NCI-H345 treated with DMSO at 0.1 percent for 48 hours (cell line): Measurements from ENCODE around the gene FIP1L1.
"Not testable (repeated sequence)": the region's sequence is repeated elsewhere in the genome, so short reads cannot be mapped to it uniquely, and the experiment has no call there.

Experiments
- DNase-seq: peaks from one replicate; lab custom pipeline; 2025; ENCODE audit not compliant: unreplicated experiment; lab: John Stamatoyannopoulos, UW

Gene FIP1L1

GRCh38 chr4:53466576-53466975 lies 89.1 kb downstream of the FIP1L1 start:
- DNase-seq, result not testable (repeated sequence)

- no peak for DNase-seq
Measured at GRCh38 chr4:53476232-53477037, 99.0 kb downstream of the FIP1L1 start.

DNA sequence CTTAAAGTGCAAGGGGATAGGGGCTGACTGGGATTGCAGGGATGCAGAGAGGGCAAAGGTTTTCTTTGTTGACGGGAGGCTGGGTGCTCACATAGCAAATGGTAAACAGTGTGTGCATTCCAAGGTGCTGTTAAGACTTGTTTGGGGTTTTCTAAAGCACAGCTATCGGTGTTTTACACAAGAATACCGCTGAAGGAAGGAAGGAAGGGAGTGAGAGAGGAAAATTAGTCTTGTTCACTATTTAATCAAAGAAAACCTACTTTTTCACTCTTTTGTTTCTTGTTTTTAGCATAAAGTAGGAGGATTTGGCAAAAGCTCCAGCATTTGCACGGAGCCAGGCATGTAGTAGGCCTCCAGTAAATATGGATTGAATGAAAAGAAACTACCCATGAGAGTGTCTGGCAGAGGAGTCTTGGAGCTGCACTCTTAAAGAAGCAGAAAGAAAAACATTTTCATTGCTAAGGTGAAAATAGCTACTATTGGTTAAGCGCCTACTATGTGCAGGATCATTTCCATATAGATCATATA lies 99.7 kb downstream of the FIP1L1 start:
- no peak for DNase-seq

DNA sequence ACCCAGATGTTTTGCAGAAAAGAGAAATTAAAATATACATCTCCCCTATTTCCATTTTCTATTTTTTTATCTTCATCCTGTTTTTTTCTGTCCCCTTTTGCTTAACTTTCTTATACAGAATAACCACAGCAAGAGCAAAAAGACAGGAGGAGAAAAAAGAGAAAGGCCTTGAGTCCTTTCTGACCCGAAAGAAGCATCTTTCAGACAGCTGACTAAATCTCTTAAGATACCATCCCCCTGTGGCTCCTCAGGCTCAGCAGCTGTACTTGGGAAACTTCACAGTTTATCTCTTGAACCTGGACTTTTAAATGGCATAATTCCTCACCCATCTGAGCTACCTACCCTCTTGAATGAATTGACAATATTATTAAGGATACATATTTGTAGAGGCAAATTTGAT lies 100.2 kb downstream of the FIP1L1 start:
- DNase-seq, result no peak

DNA sequence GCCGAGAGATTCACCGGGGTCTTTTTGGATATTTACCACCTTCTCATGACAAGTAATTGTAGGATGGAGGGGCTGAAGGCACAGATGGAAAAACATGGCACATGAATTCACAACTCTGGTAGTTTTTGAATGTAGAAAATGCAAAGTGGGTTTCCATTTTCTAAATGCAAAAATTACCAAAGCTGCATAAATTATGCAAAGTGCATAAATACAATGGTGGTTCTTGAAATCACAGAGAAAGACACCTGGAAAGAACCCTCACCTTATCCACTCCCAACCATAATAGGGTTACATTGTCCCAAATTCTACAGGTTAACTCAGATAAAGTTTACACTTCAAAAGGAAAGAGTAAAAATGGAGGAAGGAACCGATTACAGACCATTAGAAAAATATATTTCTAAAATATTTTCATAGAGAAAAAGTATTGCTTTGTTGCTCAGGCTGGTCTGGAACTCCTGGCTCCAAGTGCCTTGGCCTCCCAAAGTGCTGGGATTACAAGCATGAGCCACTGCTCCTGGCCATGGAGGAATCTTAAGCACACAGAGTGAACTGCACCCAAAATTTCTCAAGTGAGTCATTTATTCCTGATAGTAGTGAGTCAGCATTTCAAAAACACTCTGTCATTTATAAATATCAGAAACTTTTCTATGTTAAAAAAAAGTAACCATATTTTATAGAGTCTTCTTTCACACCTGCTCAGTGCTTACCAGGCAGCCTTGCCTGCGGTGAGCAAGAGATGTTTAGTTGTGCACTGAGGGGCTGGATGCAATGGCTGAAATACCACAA lies 101.4 kb downstream of the FIP1L1 start:
- no peak for DNase-seq

- no peak for DNase-seq
Measured at GRCh38 chr4:53479736-53480525, 102.5 kb downstream of the FIP1L1 start.

DNA sequence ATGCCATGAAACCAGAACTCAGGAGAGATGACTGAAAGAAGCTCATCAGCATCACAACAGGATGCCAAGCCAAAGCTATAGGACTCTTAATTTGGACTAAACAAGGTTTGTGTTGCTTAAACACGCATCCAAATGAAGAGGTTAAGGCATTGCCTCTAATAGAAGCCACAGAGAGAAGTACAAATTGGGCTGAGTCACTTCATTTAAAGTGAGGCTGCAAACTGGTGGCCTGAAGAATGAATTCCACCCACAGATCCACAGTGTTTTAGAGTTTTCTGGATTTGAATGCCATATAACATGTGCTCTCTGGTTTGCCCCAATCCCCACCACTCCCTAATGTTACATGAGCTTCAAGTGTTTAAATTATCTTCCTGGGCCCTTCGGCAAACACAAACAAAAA lies 103.5 kb downstream of the FIP1L1 start:
- no peak for DNase-seq

- no peak for DNase-seq
Measured at GRCh38 chr4:53481586-53481985, 104.1 kb downstream of the FIP1L1 start.

DNA sequence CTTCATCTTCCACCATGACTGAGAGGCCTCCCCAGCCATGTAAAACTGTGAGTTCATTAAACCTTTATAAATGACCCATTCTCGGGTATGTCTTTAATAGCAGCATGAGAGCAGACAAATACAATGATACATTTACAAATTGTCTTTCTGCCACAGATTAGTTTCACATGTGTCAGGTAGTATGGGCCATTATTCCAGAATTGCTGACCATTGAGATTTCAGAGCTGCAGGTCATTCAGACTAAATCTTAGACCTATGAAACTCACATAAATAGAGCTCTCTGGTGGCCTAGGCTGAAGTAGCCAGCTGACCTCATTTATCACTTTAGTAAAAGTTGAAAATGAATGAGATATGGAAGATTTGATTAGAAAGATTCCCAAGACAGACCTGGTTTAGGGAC lies 105.8 kb downstream of the FIP1L1 start:
- no peak for DNase-seq

GRCh38 chr4:53484911-53485657 lies 107.6 kb downstream of the FIP1L1 start:
- DNase-seq, result no peak

GRCh38 chr4:53485658-53486040 lies 108.2 kb downstream of the FIP1L1 start:
- DNase-seq, result no peak

GRCh38 chr4:53487766-53488165 lies 110.3 kb downstream of the FIP1L1 start:
- DNase-seq, result no peak

- DNase-seq, result no peak
Measured at GRCh38 chr4:53489279-53489889, 111.9 kb downstream of the FIP1L1 start.

- DNase-seq, result no peak
Measured at GRCh38 chr4:53490161-53490956, 112.9 kb downstream of the FIP1L1 start.

DNA sequence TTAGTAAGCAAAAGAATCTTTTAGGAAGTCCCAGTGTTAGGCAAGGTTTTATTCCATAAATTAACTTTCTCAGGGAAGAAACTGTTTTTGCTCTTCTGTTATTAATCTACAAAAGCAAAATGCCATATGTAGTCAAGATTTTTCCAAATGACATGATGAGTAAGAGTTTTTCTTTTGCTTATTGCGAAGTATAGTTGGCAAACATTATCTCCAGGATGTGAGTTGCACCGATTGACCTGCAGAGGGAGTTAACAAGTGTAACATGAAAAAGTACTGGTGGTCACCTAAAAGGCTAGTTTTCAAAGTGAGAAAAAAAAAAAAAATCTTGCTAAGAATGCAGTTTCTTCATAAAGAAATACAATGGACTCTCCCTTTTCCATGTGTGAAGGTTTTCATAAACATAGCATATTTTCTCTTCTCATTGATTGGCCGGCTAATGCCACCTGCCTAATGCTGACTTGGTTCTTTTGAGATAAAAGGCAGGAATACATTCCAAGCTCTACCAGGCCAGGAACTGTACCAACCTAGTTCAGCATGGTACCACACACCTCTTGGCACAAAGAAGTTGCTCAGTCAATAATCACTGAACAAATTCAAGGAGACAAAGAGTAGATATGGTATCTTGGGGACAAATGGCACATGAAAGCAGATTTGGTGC lies 113.7 kb downstream of the FIP1L1 start:
- no peak for DNase-seq

DNA sequence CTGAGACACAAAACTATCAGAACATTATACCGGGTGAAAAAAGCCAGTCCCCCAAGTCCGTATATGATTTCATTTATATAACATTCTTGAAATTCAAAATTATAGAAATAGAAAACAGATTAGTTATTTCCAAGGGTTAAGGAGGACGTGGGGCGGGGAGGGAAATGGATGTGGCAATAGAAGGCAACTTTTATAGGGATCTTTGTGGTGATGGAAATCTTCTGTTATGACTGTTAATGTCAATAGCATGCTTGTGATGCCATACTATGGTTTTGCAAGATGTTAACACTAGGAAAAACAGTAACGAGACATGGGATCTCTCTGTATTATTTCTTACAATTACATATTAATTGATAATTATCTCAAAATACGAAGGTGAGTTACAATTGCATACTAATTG lies 117.4 kb downstream of the FIP1L1 start:
- no peak for DNase-seq

DNA sequence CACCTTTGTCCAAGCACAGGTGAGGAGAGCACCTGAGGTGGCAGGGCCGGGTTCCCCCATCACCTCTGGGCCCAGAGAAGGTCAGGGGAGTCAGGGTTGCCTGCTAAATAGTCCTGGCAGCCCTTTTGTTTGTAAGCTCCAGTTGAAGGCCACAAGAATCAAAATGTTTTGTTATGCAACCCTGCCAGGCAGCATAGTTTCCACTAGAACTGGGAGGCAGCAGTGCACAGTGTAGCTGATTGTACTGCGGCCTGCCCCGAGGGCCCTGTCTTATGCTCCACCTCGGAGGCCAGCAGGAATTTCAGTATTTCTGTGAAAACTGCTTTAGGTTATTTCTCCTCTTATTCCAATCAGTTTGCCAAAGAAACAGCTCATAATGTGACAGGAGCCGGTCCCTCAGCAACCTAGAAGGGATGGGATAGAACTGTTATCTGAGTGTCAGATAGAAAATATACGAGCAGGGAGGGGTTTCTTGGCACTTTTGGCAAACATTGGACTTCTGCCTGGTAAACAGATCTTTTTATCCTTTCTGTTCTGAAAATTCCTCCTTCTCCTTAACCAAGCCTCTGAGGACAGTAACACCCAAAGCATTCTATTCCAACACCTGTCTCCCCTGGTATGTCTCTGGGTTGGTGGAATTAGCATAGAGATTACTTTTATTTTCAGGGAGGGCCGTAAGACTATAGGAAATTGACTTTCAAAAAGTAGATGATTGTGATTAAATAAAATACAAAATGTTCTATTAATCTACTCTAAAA lies 120.2 kb downstream of the FIP1L1 start:
- no peak for DNase-seq

DNA sequence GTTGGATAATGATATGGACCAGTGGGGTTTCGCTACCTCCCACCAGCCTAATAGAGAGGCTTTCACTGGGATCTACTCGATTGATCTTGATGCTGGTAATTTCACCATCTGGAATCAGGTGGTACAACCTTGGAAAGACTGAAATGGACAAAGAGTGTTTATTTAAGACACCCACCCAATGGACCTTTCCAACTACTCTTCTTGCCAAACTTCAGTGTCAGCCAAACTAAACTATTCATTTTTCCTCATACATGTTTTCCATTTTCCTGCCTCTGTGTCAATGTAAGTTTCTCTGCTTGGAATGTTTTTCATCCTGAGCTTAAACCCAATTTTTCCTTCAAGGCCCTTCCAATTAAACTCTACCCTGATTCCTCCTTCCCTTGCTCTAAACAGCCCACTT lies 121.3 kb downstream of the FIP1L1 start:
- no peak for DNase-seq
